ENCODE measurements around the gene DNAJA1. TPM values are rescaled to one million over a fixed set of nuclear protein-coding genes. Genes with fewer than 3 reads are reported as not detected.
A peak's percentile ranks its signal among the peaks of the same experiment; 100 is the strongest.

The DNAJA1 gene
- total RNA-seq, 1 donor from 2014 or later, result 125 TPM

DNA sequence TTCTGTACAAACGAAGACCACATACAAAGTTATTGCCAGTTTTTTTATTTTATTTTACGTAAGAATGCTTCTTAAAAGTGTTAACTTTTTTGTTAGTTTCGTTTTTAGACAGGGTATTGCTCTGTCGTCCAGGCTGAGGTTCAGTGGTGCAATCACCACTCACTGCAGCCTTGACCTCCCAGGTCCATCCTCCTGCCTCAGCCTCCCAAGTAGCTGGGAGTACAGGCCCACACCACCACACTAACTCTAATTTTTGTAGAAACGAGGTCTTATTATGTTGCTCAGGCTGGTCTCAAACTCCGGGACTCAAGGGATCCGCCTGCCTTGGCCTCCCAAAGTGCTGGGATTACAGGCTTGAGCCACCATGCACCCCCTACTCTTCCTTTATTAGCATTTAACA, 2.3 kb upstream of the DNAJA1 start:
- Histone ChIP-seq H3K4me3 (no peak overlapping the region), H3K27ac (no peak overlapping the region), H3K27me3 (no peaks in the 10 kb centered on the region), H3K36me3 (peaks cover 13% of the 10 kb centered on the region), H3K9me3 (no peaks in the 10 kb centered on the region), H3K4me1 (peaks cover 29% of the 10 kb centered on the region)
- intact Hi-C loops (cut with DNase I), result no loop called here
- ATAC-seq, result no peak
- no peak for DNase-seq
- TF ChIP-seq, protein P1, sequence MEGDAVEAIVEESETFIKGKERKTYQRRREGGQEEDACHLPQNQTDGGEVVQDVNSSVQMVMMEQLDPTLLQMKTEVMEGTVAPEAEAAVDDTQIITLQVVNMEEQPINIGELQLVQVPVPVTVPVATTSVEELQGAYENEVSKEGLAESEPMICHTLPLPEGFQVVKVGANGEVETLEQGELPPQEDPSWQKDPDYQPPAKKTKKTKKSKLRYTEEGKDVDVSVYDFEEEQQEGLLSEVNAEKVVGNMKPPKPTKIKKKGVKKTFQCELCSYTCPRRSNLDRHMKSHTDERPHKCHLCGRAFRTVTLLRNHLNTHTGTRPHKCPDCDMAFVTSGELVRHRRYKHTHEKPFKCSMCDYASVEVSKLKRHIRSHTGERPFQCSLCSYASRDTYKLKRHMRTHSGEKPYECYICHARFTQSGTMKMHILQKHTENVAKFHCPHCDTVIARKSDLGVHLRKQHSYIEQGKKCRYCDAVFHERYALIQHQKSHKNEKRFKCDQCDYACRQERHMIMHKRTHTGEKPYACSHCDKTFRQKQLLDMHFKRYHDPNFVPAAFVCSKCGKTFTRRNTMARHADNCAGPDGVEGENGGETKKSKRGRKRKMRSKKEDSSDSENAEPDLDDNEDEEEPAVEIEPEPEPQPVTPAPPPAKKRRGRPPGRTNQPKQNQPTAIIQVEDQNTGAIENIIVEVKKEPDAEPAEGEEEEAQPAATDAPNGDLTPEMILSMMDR (IDR thresholded peaks at IDR 0.05), result no peak

DNA sequence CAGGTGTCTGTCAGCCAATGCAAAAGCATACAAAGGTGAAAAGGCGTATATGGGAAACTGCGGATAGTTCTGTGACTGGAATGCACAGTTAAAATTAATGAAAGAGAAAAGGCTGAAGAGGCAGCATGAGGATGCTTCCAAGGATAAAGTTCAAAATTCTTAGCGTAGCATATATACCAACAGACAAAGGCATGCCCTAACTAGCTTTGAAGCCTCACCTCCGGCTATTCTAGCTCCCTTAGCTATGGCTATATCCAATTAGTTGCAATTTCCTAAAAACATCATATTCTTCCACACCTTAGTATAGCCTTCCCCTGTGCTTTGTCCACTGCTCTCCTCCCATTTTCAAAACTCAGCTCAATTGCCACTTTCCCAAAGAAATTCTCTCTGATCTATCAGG, 1.4 kb upstream of the DNAJA1 start:
- H3K27ac ChIP-seq, result peak overlapping the region; percentile 97
- TF ChIP-seq, protein P1 (IDR thresholded peaks at IDR 0.05), result no peak
- H3K27me3 ChIP-seq, result no peaks in the 10 kb centered on the region
- peaks cover 38% of the 10 kb centered on the region for H3K4me1 ChIP-seq
- DNase-seq (no peak), ATAC-seq (no peak)
- peaks cover 22% of the 10 kb centered on the region for H3K36me3 ChIP-seq
- peak overlapping the region; percentile 77 for H3K4me3 ChIP-seq
- intact Hi-C loops (cut with DNase I), result no loop called here
- H3K9me3 ChIP-seq, result no peaks in the 10 kb centered on the region

- Histone ChIP-seq H3K36me3 (peaks cover 29% of the 10 kb centered on the region), H3K27me3 (no peaks in the 10 kb centered on the region), H3K27ac (peak overlapping the region; percentile 97), H3K9me3 (no peaks in the 10 kb centered on the region), H3K4me1 (peaks cover 45% of the 10 kb centered on the region), H3K4me3 (peak overlapping the region; percentile 77)
- DNase-seq (no peak), ATAC-seq (peak; percentile 6)
- intact Hi-C loops (cut with DNase I), result no loop called here
- TF ChIP-seq, protein P1 (IDR thresholded peaks at IDR 0.05), result no peak
These were observed 727 bp upstream of the DNAJA1 start for GRCh38 chr9:33024126-33024965.

DNA sequence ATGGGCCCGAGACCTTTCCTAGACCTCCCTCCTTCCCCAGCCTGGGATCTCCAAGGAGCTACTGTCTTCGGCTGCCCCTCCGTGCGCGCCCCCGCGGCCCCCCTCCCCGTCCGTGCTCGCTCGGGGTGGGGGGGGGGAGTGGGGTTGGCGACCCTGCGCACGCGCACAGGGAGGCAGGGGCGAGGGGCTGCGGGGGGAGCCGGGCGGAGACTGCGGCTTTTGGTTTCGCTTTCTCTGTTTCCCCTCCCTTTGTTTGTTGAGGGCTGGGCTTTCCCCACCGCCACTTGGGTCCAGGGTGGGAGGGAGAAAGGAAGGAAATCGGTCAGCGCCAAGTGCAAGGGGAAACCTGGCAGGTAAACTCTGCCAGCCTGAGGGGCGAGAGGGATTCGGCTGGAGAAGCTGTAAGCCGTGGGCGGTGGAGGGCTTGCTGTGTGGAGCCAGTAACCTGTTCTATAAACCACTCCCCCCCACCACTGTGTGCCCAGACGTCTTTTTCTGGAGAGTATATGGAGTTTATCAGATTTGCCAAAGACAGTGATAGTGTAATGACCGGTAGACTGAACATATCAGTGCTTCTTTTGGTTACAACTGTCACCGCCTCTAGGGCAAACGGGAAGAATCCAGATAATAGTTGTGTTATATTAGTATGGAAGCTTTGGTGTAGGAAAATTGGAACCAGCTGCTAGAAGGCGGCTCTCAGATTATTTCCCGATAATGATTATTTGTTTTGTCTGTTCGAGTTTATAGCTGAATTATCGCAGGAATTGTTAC, 684 bp downstream of the DNAJA1 start:
- ATAC-seq (peak; percentile 67), DNase-seq (peak; percentile 80)
- peaks cover 56% of the 10 kb centered on the region for H3K4me1 ChIP-seq
- H3K4me3 ChIP-seq, result peak overlapping the region; percentile 77
- TF ChIP-seq, protein P1 (IDR thresholded peaks at IDR 0.05), result no peak
- no peaks in the 10 kb centered on the region for H3K27me3 ChIP-seq
- peak overlapping the region; percentile 97 for H3K27ac ChIP-seq
- no peaks in the 10 kb centered on the region for H3K9me3 ChIP-seq
- peaks cover 43% of the 10 kb centered on the region for H3K36me3 ChIP-seq
- intact Hi-C loops (cut with DNase I), result no loop called here

DNA sequence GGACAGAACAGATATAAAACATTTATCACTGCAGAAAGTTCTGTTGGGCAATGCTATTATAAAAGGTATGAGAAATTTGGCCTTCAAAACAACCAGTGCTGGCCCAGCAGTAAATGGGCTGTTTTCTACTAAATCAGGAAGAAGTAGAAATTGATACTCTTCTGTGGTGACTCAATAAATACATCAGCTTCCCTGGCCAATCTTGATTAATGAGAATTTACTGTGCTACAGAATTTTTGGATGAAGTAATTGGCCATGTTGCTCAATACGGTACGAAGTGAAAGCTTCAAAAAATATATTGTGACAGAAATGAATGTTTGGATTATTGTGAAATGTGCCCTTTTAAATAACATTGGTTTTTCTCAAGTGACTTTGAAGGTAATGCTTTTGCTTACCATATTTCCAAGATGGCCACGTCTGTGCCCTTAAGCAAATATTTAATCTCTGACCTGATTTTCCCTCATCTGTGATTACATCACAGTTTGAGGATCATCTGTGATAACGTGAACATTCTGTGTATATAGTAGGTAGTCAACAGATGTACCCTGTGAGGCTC, 4.2 kb downstream of the DNAJA1 start:
- DNase-seq (no peak), ATAC-seq (no peak)
- Histone ChIP-seq H3K9me3 (no peaks in the 10 kb centered on the region), H3K36me3 (peaks cover 76% of the 10 kb centered on the region), H3K4me1 (peaks cover 55% of the 10 kb centered on the region), H3K27me3 (no peaks in the 10 kb centered on the region), H3K4me3 (peak overlapping the region; percentile 6), H3K27ac (peak overlapping the region; percentile 14)
- TF ChIP-seq, protein P1 (IDR thresholded peaks at IDR 0.05), result no peak
- intact Hi-C loops (cut with DNase I), result no loop called here

Data from upper lobe of right lung (tissue), 1 donor.